Measurements from ENCODE around the gene DHRSX.
"Not testable (repeated sequence)": the region's sequence is repeated elsewhere in the genome, so short reads cannot be mapped to it uniquely, and the experiment has no call there.

The DHRSX gene

GRCh38 chrX:2262668-2263055, 238.1 kb downstream of the DHRSX start:
- DNase-seq (ENCODE audit: low spot score), result no peak

- DNase-seq (ENCODE audit: low spot score), result no peak
Observed at GRCh38 chrX:2261831-2262667, 238.7 kb downstream of the DHRSX start.

DNA sequence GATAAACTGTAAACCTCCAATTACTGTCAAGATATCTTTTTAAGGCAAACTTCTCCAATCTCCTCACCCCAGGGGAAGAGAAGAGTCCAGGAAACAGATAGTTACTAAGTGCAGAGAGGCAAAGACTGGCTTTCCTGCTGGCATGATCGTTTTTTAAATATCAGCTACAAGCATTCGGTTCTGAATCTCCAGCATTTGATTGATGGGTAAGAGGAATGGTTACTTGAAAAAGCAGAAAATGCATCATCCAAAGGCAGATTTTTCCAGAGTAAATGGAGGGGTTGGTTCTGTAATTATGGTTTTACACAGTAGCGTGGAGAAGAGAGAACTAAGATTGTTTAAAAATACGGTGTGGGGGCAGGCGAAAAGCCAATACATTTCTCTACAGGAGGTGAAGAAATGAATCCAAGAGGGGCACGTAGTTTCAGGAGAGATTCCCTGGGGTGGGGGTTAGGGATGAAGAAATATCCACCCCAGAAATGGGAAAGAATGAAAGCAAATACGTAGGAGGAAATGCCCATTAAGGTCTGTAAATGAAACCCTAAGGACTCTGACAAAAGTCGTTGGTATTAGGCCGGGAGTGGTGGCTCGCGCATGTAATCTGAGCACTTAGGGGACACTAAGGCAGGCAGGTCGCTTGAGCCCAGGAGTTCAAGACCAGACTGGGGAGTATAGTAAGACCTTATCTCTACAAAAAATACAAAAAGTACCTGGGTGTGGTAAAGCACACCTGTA, 248.3 kb downstream of the DHRSX start:
- no peak for DNase-seq (ENCODE audit: low spot score)

DNA sequence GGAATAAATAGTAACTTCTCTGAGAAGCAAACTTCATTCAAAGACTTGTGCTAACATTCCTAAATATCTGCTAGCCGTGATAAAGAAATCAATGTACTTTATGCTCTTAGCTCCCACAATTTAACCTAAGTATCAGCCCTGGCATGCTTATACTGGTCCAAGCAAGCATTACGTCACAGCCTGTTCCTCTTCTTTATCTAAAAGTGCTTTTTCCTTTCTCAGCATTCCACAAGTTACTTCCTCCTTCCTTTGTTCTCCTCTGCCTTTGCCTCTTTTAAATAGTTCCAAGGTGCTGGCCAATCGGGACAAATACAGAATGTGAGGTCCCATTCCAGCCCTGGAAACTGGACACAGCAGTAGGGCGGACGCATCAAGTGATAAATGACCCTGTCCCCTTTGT, 249.6 kb downstream of the DHRSX start:
- no peak for DNase-seq (ENCODE audit: low spot score)

- no peak for DNase-seq (ENCODE audit: low spot score)
Observed at GRCh38 chrX:2243913-2244460, 256.8 kb downstream of the DHRSX start.

- no peak for DNase-seq (ENCODE audit: low spot score)
Observed at GRCh38 chrX:2242980-2243379, 257.8 kb downstream of the DHRSX start.

- no peak for DNase-seq (ENCODE audit: low spot score)
Observed at GRCh38 chrX:2242326-2242725, 258.4 kb downstream of the DHRSX start.

DNA sequence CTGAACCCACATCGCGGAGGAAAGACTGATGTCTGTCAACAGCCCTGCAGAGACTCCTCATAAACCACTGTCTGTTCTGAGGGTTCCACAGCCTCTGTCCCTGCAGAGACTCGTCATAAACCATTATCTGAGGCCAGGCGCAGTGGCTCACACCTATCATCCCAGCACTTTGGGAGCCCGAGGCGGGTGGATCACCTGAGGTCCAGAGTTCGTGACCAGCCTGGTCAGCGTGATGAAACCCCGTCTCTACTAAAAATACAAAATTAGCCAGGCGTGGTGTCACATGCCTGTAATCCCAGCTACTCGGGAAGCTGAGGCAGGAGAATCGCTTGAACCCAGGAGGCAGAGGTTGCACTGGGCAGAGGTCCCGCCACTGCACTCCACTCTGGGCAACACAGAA, 259.3 kb downstream of the DHRSX start:
- not testable (repeated sequence) for DNase-seq (ENCODE audit: low spot score)

GRCh38 chrX:2240761-2241160, 260.0 kb downstream of the DHRSX start:
- DNase-seq (ENCODE audit: low spot score), result not testable (repeated sequence)

GRCh38 chrX:2237976-2238375, 262.8 kb downstream of the DHRSX start:
- no peak for DNase-seq (ENCODE audit: low spot score)

GRCh38 chrX:2231570-2232192, 269.1 kb downstream of the DHRSX start:
- no peak for DNase-seq (ENCODE audit: low spot score)

DNA sequence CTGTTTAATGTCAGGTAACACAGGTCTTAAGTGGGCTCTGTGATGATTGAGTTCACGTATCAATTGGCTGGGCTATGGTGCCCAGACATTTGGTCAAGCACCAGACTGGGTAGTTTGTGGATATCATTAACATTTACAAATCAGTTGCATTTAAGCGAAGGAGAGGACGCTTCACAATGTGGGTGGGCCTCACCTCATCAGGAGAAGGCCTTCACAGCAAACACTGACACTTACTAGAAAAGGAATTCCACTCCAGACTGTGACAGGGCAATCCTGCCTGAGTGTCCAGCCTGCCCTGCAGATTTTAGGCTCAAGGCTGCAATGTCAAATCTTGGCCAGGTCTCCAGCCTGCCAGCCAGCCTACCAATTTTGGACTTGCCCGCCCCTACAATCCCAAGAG, 270.3 kb downstream of the DHRSX start:
- no peak for DNase-seq (ENCODE audit: low spot score)

DNA sequence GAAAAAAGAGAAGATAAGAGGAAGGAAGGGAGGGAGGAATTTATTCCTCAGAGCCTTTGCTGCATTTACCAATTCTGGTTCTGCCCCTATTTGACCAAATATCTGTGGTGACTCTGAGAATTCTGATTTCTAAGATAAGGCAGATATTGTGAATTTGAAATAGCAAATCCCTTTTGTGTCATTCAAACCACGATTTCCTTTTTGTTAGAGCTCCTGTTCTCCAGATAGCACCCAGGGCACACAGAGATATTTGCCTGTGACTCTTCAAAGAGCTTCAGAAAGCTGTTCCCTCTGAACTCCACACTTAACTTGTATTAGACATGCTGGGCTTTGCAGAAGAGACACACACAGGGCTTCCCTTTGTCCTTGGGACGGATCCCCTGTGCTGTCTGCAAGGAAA, 272.2 kb downstream of the DHRSX start:
- no peak for DNase-seq (ENCODE audit: low spot score)

GRCh38 chrX:2226906-2227656, 273.7 kb downstream of the DHRSX start:
- no peak for DNase-seq (ENCODE audit: low spot score)

DNA sequence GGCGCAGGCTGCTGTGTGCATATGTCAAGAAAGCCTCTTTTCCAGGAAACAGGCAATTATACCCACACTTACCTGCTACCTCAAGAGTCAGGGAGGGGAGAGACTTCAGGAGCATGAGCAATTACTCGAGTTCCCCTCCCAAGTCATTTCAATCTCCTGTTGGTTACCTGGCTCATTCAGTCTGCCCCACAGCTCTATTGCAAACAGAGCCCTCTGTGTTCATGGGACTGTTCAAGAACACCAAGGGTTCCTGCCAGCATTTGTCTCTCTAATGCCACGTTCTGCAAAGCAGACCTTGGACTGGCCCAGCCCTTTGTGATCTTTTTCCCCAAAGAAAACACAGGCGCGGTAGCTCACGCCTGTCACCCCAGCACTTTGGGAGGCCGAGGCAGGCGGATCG, 274.6 kb downstream of the DHRSX start:
- DNase-seq (ENCODE audit: low spot score), result no peak

DNA sequence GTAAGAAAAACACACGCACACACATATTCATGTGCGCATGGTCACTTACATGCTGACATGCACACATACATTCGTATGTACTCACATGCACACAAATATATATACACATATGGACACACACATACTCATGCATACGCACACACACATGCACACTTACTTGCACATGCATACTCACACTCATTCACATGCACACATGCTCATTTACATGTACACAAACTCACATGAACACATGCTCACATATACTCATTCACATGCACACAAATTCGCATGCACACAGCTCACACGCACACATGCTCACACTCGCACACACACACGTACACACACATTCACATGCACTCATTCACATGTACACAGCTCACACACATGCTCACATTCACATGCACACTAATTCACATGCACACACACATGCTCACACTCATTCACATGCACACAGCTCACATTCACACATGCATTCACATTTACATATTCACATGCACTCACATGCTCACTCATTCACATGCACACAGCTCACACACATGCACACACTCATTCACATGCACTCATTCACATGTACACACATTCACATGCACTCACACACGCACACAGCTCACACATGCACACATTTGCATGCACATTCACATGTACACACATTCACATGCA, 276.1 kb downstream of the DHRSX start:
- no peak for DNase-seq (ENCODE audit: low spot score)

DNA sequence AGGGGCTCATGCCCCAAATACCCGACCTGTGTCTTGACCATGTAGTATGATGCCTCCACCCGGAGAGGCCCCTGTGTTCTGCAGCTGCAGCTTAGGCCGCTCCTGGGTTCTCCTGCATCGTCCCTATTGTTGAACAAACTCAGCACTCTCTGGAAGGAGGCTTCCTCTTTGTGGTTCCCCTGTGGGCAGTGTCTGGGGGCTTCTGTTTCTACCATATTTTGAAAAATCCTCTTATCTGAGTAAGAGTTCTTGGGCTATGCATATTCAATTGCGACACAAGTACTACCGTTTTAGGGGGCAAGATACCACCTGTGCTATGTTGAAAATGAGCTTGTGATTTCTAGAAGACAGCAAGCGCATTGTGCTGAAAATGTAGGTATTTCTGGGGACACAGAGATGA, 276.6 kb downstream of the DHRSX start:
- DNase-seq (ENCODE audit: low spot score), result no peak

DNA sequence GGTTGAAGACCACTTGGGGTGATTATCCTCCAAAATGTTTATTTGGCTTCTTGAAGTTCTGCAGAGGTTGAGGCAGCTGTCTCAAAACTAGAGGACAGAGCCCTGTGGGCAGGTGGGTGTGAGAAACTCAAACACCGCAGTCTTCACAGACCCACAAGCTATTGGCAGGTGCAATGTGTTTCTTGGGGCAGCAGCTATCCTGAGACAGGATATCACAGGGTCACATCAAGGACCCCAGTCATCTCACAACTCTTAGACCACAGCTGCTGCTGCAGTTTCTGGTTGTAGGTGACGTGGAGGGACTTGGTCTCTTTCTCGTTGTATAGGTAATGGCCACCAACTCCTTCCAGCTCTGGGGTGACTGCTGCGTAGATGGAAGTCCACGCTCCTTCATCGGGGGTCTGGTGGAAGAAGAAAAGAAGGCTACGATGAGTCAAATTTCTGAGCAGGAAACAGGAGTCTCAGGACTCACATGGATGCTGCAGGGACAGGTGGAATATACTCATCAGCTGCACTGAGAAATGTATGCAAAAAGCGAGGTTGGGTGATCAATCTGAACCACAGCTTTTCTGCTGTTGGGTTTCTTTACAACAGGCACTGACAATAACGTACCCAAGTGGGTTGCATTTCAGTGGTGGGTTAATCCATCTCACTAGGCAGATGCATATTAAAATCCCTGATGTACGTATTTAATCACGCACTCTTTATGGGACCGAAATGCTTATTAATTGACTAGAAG, 279.8 kb downstream of the DHRSX start:
- no peak for DNase-seq (ENCODE audit: low spot score)

GRCh38 chrX:2220296-2220695, 280.5 kb downstream of the DHRSX start:
- no peak for DNase-seq (ENCODE audit: low spot score)

DNA sequence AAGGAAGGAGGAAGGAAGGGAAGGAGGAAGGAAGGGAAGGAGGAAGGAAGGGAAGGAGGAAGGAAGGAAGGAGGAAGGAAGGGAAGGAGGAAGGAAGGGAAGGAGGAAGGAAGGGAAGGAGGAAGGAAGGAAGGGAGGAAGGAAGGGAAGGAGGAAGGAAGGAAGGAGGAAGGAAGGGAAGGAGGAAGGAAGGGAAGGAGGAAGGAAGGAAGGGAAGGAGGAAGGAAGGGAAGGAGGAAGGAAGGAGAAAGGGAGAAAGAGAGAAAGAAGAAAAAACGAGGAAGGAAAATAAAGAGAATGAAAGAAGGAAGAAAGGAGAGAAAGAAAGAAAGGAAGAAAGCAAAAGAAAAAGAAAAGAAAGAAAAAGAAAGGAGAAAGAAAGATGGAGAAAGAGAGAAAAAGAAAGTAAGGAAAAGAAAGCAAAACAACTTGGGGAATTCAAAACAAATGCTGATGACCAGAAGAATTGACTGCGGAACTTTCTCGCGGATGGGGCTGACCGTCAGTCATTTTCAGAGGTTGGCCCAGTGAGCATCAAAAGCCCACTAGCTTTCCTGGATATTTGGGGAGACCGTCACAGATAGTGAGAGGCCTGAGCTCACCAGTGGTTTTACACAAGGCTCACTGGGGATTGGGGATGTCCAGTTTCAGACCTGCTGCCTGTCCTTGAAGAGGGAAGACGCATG, 286.5 kb downstream of the DHRSX start:
- DNase-seq (ENCODE audit: low spot score), result not testable (repeated sequence)

Data from GM03348 (cell line).